Type B pancreatic cell (in vitro differentiated cells): ENCODE data around the gene PNCK. TPM values are rescaled to one million over a fixed set of nuclear protein-coding genes. Genes with fewer than 3 reads are reported as not detected.

ENCODE experiments used
- DNase-seq: peaks from one replicate; pipeline ENCODE4 v3.0.0; 2021; ENCODE audit warnings: mixed read lengths; ENCODE audit not compliant: unreplicated experiment; ENCODE audit errors: extremely low spot score
- H3K27ac Mint-ChIP-seq: 2 replicates; pipeline ENCODE4 v1.8.0; 2021; ENCODE audit warnings: mild to moderate bottlenecking, mixed read lengths
- H3K27me3 Mint-ChIP-seq: 2 replicates; pipeline ENCODE4 v1.8.0; 2021; ENCODE audit warnings: mixed read lengths
- H3K36me3 Mint-ChIP-seq: 2 replicates; pipeline ENCODE4 v1.8.0; 2021; ENCODE audit warnings: mixed read lengths
- H3K4me1 Mint-ChIP-seq: one replicate; pipeline ENCODE4 v1.8.0; 2021; ENCODE audit warnings: mixed read lengths; ENCODE audit not compliant: unreplicated experiment
- H3K4me3 Mint-ChIP-seq: 2 replicates; pipeline ENCODE4 v1.8.0; 2021; ENCODE audit warnings: mild to moderate bottlenecking, mixed read lengths
- H3K9me3 Mint-ChIP-seq: 2 replicates; pipeline ENCODE4 v1.8.0; 2021; ENCODE audit warnings: mixed read lengths
- total RNA-seq: library from RNA; stranded (reverse); gene quantifications from 2 replicates; pipeline ENCODE4 v1.2.1, GENCODE V29; 2021; ENCODE audit warnings: low replicate concordance
- TF ChIP-seq, protein P1 (sequence below): fragments of 200-600 bp; sonication (generic); conservative IDR thresholded peaks from 2 replicates; pipeline ENCODE4 v1.5.0; 2021; ENCODE audit warnings: antibody characterized with exemption, mild to moderate bottlenecking

PNCK gene
- total RNA-seq, 1 donor from 2014 or later, result 3.7 TPM

DNA sequence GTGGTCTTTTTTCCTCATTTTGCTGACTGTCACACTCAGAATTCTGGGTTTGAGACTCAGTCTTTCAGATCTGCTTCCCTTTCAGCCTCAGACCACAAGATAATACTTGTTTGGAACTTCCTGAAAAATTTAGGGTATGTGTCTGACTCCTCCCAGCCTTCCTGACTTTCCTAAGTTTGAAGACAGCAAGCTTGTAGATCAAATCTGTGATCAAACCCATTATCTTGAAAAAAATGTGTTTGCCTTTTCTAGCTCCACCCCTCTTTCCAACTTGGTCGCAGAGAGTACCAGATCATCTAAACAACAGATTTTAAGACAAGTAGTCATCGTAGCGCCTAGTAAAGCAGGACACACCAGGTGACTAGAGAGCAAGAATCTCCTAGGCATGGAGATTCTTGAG lies 40.6 kb upstream of the PNCK start:
- peaks cover 16% of the 10 kb centered on the region for H3K36me3 Mint-ChIP-seq
- no peak overlapping the region for H3K27ac Mint-ChIP-seq
- TF ChIP-seq, protein P1, sequence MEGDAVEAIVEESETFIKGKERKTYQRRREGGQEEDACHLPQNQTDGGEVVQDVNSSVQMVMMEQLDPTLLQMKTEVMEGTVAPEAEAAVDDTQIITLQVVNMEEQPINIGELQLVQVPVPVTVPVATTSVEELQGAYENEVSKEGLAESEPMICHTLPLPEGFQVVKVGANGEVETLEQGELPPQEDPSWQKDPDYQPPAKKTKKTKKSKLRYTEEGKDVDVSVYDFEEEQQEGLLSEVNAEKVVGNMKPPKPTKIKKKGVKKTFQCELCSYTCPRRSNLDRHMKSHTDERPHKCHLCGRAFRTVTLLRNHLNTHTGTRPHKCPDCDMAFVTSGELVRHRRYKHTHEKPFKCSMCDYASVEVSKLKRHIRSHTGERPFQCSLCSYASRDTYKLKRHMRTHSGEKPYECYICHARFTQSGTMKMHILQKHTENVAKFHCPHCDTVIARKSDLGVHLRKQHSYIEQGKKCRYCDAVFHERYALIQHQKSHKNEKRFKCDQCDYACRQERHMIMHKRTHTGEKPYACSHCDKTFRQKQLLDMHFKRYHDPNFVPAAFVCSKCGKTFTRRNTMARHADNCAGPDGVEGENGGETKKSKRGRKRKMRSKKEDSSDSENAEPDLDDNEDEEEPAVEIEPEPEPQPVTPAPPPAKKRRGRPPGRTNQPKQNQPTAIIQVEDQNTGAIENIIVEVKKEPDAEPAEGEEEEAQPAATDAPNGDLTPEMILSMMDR, result no peak
- no peaks in the 10 kb centered on the region for H3K9me3 Mint-ChIP-seq
- no peaks in the 10 kb centered on the region for H3K27me3 Mint-ChIP-seq
- no peak overlapping the region for H3K4me3 Mint-ChIP-seq
- no peak for DNase-seq
- H3K4me1 Mint-ChIP-seq, result no peaks in the 10 kb centered on the region

DNA sequence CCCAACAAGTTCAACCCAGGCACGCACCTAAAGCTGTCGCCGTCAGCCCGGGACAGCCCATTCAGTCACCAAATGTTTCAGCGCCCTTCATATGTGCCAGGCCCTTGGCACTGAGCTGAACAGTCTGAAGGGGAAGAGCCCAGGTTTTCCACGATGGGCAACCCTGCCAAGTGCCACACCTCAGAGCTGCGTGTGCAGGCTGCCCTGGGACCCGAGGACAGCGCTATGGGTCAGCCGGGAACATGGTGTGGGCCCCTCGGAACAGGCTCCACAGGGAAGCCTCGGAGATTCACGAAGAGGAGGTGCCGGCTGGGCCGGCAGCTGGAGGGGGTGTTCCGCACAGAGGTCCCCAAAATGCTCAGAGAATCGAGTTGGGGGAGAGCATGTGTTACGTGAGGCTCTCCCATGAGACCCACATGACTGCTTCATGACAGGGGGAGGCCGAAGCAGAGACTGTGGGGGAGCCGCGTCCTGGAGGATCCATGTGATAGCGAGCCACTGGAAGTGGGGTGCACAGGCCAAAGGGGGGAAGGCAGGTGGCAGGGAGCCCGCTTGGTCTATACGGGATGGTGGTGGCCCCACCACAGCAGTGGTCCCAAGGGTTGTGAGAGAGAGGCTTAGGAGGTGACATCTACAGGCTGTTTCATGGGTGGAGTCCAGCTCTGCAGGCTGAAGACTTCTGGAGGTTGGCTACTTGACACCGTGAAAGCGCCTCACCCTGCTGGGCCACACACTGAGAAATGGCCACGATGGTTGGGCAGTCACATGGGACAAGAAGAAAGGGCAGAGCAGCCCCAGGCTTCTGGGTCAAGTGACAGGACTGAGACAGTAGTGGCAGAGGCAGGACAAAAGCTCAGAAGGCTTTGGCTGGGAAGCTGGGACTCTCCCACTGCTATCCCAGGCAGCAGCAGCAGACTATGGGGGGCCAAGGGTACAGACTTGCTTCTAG lies 36.4 kb upstream of the PNCK start:
- TF ChIP-seq, protein P1, result no peak
- Mint-ChIP-seq H3K27me3 (no peaks in the 10 kb centered on the region), H3K9me3 (no peaks in the 10 kb centered on the region), H3K4me1 (peaks cover 10% of the 10 kb centered on the region), H3K27ac (no peak overlapping the region), H3K4me3 (no peak overlapping the region), H3K36me3 (peaks cover 11% of the 10 kb centered on the region)
- DNase-seq, result no peak

DNA sequence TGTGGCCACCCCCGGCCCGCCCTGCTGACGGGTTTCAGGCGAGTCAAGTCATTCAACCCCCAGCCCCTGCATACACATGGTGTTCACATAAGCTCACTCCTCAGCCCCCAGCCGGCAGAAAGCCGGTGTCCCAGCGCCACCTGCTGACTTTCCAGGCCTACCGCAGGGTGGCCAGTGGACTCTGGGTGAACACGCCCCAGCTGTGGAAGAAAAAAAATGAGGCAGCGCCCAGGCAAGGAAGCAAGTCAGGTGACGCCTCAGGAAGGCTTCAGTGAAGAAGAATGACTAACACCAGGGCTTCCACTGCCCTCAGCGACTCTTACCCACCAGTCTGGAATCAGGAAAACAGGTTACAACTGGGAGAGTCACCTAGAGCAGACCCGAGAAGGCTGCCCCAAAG lies 34.8 kb upstream of the PNCK start:
- H3K27ac Mint-ChIP-seq, result peak overlapping the region; percentile 77
- H3K4me3 Mint-ChIP-seq, result peak overlapping the region; percentile 34
- peaks cover 10% of the 10 kb centered on the region for H3K4me1 Mint-ChIP-seq
- DNase-seq, result no peak
- H3K9me3 Mint-ChIP-seq, result no peaks in the 10 kb centered on the region
- TF ChIP-seq, protein P1, result peak; percentile 75
- no peaks in the 10 kb centered on the region for H3K27me3 Mint-ChIP-seq
- H3K36me3 Mint-ChIP-seq, result peaks cover 6% of the 10 kb centered on the region

DNA sequence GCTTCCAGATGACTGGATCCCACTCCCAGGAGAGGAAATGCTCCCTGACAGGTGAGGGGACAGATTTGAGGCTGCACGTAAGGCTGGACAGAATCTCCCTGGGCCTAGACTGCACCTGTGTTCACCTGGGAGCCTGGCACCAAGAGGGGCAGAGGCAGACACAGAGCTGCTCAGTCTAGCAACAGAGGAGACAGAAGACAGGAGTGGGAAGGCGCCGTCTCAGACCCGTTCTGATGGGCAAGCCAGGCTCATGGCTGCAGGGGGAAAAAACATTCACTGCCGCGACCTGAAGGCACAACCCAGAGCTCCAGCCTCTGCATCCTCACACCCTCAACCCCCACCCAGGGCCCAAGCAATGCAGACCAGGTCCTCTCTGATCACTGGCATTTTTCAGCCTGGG lies 33.8 kb upstream of the PNCK start:
- H3K36me3 Mint-ChIP-seq, result peaks cover 3% of the 10 kb centered on the region

DNA sequence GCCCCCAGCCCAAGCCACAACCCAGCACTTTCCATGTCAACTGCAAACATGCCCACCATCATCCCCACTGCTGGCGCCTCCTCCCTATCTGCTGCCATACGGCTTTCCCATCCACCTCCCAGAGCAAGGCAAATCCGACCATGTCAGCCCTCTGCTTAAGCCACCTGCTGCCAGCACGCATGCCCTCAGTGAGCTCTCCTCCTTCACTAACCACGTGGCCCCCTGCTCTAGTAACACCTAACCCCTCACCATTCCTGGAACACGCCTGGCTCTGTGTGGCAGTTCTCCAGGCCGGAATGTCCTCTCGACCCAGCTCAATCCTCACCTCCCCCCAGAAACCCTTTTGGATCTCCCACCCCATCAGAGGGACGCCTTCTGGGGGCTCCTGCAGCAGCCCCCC lies 33.2 kb upstream of the PNCK start:
- H3K9me3 Mint-ChIP-seq, result no peaks in the 10 kb centered on the region
- peaks cover 3% of the 10 kb centered on the region for H3K36me3 Mint-ChIP-seq
- no peaks in the 10 kb centered on the region for H3K27me3 Mint-ChIP-seq
- H3K4me3 Mint-ChIP-seq, result no peak overlapping the region
- peaks cover 10% of the 10 kb centered on the region for H3K4me1 Mint-ChIP-seq
- TF ChIP-seq, protein P1, result no peak
- no peak for DNase-seq
- no peak overlapping the region for H3K27ac Mint-ChIP-seq

More for the DNA sequence above, 33.8 kb upstream of the PNCK start:
- Mint-ChIP-seq H3K27me3 (no peaks in the 10 kb centered on the region), H3K4me3 (no peak overlapping the region), H3K4me1 (peaks cover 10% of the 10 kb centered on the region), H3K27ac (no peak overlapping the region), H3K9me3 (no peaks in the 10 kb centered on the region)
- no peak for DNase-seq
- TF ChIP-seq, protein P1, result no peak
